22Rv1 (cell line): ENCODE results near the gene GAS2L2.

Experiments used
- ZFX ChIP-seq: fragments of 450-650 bp; IDR thresholded peaks from 2 replicates; pipeline ENCODE4 v1.6.1; 2017; ENCODE audit warnings: antibody characterized with exemption, borderline replicate concordance
- TF ChIP-seq, protein P1 (sequence below): fragments of 450-650 bp; IDR thresholded peaks from 2 replicates; pipeline ENCODE4 v1.5.1; 2017; ENCODE audit warnings: mild to moderate bottlenecking

DNA sequence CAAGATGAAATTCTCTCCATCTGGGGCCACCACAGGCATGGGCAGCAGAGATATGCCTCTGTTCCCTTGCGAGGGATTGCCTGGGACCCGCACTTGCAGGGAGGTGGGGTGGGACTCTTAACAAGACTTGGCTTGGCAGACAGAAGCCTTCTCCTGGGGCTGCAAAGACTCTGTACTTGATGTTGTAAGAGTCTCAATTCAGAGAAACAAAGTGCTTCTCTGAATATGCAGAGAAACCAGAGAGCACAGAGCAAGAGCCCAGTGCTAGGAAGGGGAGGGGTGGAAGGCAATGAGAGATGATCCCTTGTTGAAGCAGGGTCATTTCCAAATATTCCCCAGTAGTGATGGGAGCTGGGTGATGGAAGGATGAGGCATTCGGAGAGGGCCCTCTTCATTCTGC is 40.2 kb upstream of the GAS2L2 start:
- TF ChIP-seq, protein P1, sequence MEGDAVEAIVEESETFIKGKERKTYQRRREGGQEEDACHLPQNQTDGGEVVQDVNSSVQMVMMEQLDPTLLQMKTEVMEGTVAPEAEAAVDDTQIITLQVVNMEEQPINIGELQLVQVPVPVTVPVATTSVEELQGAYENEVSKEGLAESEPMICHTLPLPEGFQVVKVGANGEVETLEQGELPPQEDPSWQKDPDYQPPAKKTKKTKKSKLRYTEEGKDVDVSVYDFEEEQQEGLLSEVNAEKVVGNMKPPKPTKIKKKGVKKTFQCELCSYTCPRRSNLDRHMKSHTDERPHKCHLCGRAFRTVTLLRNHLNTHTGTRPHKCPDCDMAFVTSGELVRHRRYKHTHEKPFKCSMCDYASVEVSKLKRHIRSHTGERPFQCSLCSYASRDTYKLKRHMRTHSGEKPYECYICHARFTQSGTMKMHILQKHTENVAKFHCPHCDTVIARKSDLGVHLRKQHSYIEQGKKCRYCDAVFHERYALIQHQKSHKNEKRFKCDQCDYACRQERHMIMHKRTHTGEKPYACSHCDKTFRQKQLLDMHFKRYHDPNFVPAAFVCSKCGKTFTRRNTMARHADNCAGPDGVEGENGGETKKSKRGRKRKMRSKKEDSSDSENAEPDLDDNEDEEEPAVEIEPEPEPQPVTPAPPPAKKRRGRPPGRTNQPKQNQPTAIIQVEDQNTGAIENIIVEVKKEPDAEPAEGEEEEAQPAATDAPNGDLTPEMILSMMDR = no peak
- no peak for TF ChIP-seq ZFX
